Body of pancreas (tissue), 4 donors: Measurements from ENCODE around the gene PLCB2. TPM values are rescaled to one million over a fixed set of nuclear protein-coding genes. Genes with fewer than 3 reads are reported as not detected.

Experiments
- ATAC-seq: fragments of 150-250 bp; one replicate; pipeline ENCODE4 v1.9.1; 2016
- DNase-seq, 4 donors: peaks; one replicate each; pipeline ENCODE4 v3.0.0-alpha.2; 2019
- H3K27ac ChIP-seq, 4 donors: fragments of 200-600 bp; sonication (generic); 1 replicate in 3 of 4; 2 replicates in 1 of 4; pipeline versions ENCODE4 v1.5.1 to v1.6.1; 2016 to 2019; ENCODE audit warnings: mild to moderate bottlenecking in 1 of 4, mixed read lengths in 1 of 4, moderate library complexity in 1 of 4
- H3K27me3 ChIP-seq, 2 donors: fragments of 200-600 bp; sonication (generic); one replicate each; pipeline ENCODE4 v1.6.0; 2016; ENCODE audit warnings: mild to moderate bottlenecking in 1 of 2
- H3K36me3 ChIP-seq, 2 donors: fragments of 200-600 bp; sonication (generic); replicated peaks in 1 of 2; 2 replicates each; pipeline ENCODE4 v1.5.1; 2016; ENCODE audit warnings: low read depth in 2 of 2; ENCODE audit not compliant: insufficient read depth in 1 of 2
- H3K4me1 ChIP-seq: fragments of 200-600 bp; sonication (generic); one replicate; pipeline ENCODE4 v1.6.0; 2016
- H3K4me3 ChIP-seq, 2 donors: fragments of 200-600 bp; sonication (generic); 1 replicate in 1 of 2; 2 replicates in 1 of 2; pipeline ENCODE4 v1.5.1; 2016 to 2019
- H3K9me3 ChIP-seq, 3 donors: fragments of 200-600 bp; sonication (generic); 1 replicate in 2 of 3; 2 replicates in 1 of 3; pipeline ENCODE4 v1.5.1; 2016
- POLR2A ChIP-seq, 3 donors: fragments of 450-650 bp; IDR thresholded peaks; one replicate each; pipeline ENCODE4 v1.6.1; 2016; ENCODE audit warnings: antibody characterized with exemption in 3 of 3, mild to moderate bottlenecking in 2 of 3
- WGBS, 2 donors: methylation state at CpG; one replicate each; pipeline ENCODE4 v1.1.5; 2017; 5-methylcytosine and 5-hydroxymethylcytosine counted together
- intact Hi-C: fragments of 100-400 bp; cut with DNase I; formaldehyde crosslinking; loops from one replicate; pipeline ENCODE4 v1.15.1; 2023
- total RNA-seq, 2 donors: library from RNA; depleted of rRNA; stranded (reverse); fragments of >200 nt; gene quantifications; one replicate each; pipeline ENCODE4 v1.1.0, GENCODE V29; 2016
- TF ChIP-seq, protein P1 (sequence below), 7 experiments: fragments of 450-650 bp in 4 of 7; fragments of 200-600 bp in 3 of 7; sonication (generic) in 3 of 7; IDR thresholded peaks; one replicate each; pipeline ENCODE4 v1.5.1; 2016 to 2019; ENCODE audit warnings: antibody characterized with exemption in 7 of 7

Gene PLCB2
- total RNA-seq, 2 donors from 2014 or later, result 3.1 to 4.6 TPM

DNA sequence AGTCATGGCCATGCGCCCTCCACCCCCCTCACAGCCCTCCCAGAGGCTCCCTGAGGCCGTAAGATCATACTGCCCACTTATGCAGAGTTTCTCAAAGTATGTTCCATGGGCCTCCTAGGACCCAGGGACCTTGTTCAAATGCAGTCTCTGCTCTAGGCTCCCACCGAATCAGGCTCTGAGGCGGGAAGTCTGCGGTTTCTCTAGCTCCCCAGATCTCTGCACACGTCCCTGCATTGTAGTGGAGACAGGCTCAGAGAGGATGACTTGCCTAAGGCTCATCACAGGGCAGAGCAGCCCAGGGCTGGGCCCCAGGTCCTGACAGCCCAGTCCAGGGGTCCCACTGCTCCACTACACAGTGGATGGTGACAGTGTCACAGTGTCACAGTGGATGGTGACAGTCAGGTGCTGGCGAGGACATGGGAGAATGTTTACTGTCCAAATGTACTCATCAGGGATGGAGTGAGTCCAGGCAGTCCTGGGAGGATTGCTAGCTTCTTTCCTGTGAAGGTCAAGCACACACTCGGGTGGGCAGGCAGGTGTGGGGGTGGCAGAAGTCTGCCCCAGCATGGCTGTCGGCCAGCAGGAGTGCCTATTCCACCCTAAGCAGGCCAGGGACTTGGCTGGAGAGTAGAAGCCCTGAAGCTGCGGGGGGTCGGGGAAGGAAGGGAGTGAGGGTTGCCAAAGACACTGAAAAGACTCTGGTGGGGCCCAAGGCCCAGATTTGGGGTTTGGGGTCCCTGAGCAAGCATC, 37.3 kb downstream of the PLCB2 start:
- WGBS, 2 donors, result 71 to 82% methylated on average over 11 of the region's 11 CpGs
- no peak overlapping the region for H3K27ac ChIP-seq

DNA sequence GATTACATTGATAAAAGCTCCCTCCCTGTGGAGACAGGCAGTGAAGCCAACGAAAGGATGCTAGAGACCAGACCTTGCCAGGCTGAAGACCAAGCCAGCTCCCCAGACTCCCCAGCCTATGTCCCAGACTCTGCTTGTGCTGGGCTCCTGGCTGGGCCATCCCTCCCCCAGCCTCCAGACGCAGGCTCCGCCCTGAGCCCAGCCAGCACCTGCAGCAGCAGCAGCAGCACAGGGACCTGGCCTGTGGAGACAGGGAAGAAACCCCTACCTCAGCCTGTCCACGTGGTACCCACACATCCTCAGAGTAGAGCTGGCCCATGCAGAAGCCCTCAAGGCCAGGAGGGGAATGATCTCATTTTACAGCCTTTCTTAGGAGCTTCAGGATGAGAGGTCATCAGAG, 38.1 kb downstream of the PLCB2 start:
- no peak for TF ChIP-seq POLR2A (IDR thresholded peaks at IDR 0.05)
- TF ChIP-seq, protein P1, sequence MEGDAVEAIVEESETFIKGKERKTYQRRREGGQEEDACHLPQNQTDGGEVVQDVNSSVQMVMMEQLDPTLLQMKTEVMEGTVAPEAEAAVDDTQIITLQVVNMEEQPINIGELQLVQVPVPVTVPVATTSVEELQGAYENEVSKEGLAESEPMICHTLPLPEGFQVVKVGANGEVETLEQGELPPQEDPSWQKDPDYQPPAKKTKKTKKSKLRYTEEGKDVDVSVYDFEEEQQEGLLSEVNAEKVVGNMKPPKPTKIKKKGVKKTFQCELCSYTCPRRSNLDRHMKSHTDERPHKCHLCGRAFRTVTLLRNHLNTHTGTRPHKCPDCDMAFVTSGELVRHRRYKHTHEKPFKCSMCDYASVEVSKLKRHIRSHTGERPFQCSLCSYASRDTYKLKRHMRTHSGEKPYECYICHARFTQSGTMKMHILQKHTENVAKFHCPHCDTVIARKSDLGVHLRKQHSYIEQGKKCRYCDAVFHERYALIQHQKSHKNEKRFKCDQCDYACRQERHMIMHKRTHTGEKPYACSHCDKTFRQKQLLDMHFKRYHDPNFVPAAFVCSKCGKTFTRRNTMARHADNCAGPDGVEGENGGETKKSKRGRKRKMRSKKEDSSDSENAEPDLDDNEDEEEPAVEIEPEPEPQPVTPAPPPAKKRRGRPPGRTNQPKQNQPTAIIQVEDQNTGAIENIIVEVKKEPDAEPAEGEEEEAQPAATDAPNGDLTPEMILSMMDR (IDR thresholded peaks at IDR 0.05), result no peak
- intact Hi-C loops, result loop anchor here (5.0 to 10.0 kb wide), 2 partner anchors 47 to 225 kb away; no protein-coding TSS in a partner anchor
- WGBS, 2 donors, result 84 to 87% methylated on average over 3 to 4 of the region's 4 CpGs
- H3K36me3 ChIP-seq, result no peaks in the 10 kb centered on the region
- H3K4me1 ChIP-seq, result no peaks in the 10 kb centered on the region
- ATAC-seq (no peak), DNase-seq (no peak)
- H3K4me3 ChIP-seq, result no peak overlapping the region
- no peaks in the 10 kb centered on the region for H3K27me3 ChIP-seq
- H3K27ac ChIP-seq, result no peak overlapping the region
- H3K9me3 ChIP-seq, result no peaks in the 10 kb centered on the region

More for the DNA sequence above, 37.3 kb downstream of the PLCB2 start:
- intact Hi-C loops, result loop anchor here (5.0 to 10.0 kb wide), 2 partner anchors 48 to 226 kb away; no protein-coding TSS in a partner anchor
- no peaks in the 10 kb centered on the region for H3K27me3 ChIP-seq
- no peak for DNase-seq
- no peaks in the 10 kb centered on the region for H3K9me3 ChIP-seq
- no peak for TF ChIP-seq POLR2A (IDR thresholded peaks at IDR 0.05)
- TF ChIP-seq, protein P1 (IDR thresholded peaks at IDR 0.05), result no peak
- H3K36me3 ChIP-seq, result no peaks in the 10 kb centered on the region
- no peaks in the 10 kb centered on the region for H3K4me1 ChIP-seq
- no peak for ATAC-seq
- no peak overlapping the region for H3K4me3 ChIP-seq

DNA sequence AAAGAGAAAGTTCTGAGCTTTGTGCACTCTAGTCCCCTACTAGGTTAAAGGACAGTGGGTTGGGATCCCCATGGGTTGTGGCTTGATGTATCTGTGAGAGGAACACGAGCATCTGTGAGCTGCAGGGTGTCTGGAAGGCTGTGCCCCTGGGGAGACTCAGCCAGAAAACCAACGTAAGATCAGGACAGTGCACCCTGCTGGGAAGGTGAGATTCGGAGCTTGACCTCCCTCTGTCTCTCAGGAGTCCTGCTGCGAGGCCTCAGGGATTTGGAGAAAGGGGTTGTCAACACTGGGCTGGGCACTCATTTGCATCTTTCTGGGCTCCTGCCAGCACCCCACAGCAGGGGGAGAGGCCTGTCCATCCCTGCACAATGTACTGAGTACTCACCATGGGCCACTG, 40.1 kb downstream of the PLCB2 start:
- Histone ChIP-seq H3K27ac (no peak overlapping the region), H3K4me1 (peaks cover 8% of the 10 kb centered on the region), H3K9me3 (no peaks in the 10 kb centered on the region), H3K4me3 (no peak overlapping the region), H3K36me3 (no peaks in the 10 kb centered on the region), H3K27me3 (no peaks in the 10 kb centered on the region)
- WGBS, 2 donors, result 72 to 92% methylated on average over 2 to 3 of the region's 4 CpGs
- TF ChIP-seq POLR2A (IDR thresholded peaks at IDR 0.05), result no peak
- TF ChIP-seq, protein P1 (IDR thresholded peaks at IDR 0.05), result no peak
- no peak for DNase-seq
- intact Hi-C loops, result no loop called here
- no peak for ATAC-seq

DNA sequence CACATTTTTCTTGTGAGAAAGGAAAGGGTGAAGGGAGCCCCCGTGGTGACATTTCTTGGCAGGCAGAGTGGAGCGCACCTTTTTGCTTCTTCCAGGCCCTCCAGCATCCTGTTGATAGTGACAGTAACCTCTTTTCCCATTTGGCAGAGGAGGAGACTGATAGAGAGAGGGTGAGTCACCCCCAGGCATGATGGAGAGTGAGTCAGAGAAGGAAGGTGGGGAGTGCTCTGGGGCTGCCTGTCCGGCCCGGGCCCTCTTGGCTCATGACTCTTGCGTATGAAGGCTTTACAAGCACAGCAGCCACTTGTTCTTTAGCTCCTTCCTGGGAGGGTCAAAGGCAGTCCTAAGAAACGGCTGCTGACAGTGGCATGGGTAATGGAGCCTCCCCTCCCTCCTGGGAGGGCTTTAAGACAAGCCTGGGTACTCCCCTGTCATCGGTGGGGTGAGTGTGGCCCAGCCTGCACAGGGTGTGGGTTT, 40.9 kb downstream of the PLCB2 start:
- WGBS, 2 donors, result 73 to 78% methylated on average over 5 to 7 of the region's 7 CpGs
- no peak overlapping the region for H3K27ac ChIP-seq

More for the DNA sequence above, 40.9 kb downstream of the PLCB2 start:
- Histone ChIP-seq H3K36me3 (no peaks in the 10 kb centered on the region), H3K4me1 (peaks cover 8% of the 10 kb centered on the region), H3K9me3 (no peaks in the 10 kb centered on the region), H3K27me3 (no peaks in the 10 kb centered on the region), H3K4me3 (no peak overlapping the region)
- DNase-seq (peak in 3 of 4 donors; percentile 33 to 55 (median 33)), ATAC-seq (no peak)
- TF ChIP-seq, protein P1 (IDR thresholded peaks at IDR 0.05), result no peak
- no peak for TF ChIP-seq POLR2A (IDR thresholded peaks at IDR 0.05)
- intact Hi-C loops, result no loop called here
